Smooth muscle cell (in vitro differentiated cells): ENCODE results near the gene PROCA1. TPM values are rescaled to one million over a fixed set of nuclear protein-coding genes. Genes with fewer than 3 reads are reported as not detected.

Experiments used
- DNase-seq: peaks from one replicate; lab custom pipeline; 2025; ENCODE audit not compliant: unreplicated experiment; lab: John Stamatoyannopoulos, UW
- H2AFZ ChIP-seq: fragments of 200-600 bp; sonication (generic); 2 replicates; pipeline ENCODE4 v1.6.0; 2016; ENCODE audit warnings: antibody characterized with exemption, low read depth, mild to moderate bottlenecking
- H3F3A ChIP-seq: fragments of 200-600 bp; sonication (generic); 2 replicates; pipeline ENCODE4 v1.6.0; 2017; ENCODE audit warnings: antibody characterized with exemption, low read depth
- H3K27ac ChIP-seq: fragments of 200-600 bp; sonication (generic); 2 replicates; pipeline ENCODE4 v1.5.1; 2016; ENCODE audit warnings: low read depth, mild to moderate bottlenecking
- H3K27me3 ChIP-seq: fragments of 200-600 bp; sonication (generic); 2 replicates; pipeline ENCODE4 v1.6.1; 2016; ENCODE audit warnings: low read depth, mild to moderate bottlenecking
- H3K36me3 ChIP-seq: fragments of 200-600 bp; sonication (generic); 2 replicates; pipeline ENCODE4 v1.5.1; 2016; ENCODE audit warnings: low read depth
- H3K4me1 ChIP-seq: fragments of 200-600 bp; sonication (generic); 2 replicates; pipeline ENCODE4 v1.5.1; 2016; ENCODE audit warnings: low read depth
- H3K4me2 ChIP-seq: fragments of 200-600 bp; sonication (generic); 2 replicates; pipeline ENCODE4 v1.6.0; 2016; ENCODE audit warnings: mild to moderate bottlenecking
- H3K4me3 ChIP-seq: fragments of 200-600 bp; sonication (generic); 2 replicates; pipeline ENCODE4 v1.5.1; 2016; ENCODE audit warnings: mild to moderate bottlenecking
- H3K79me2 ChIP-seq: fragments of 200-600 bp; sonication (generic); 2 replicates; pipeline ENCODE4 v1.6.0; 2016; ENCODE audit warnings: low read depth, mild to moderate bottlenecking
- H3K9ac ChIP-seq: fragments of 200-600 bp; sonication (generic); 2 replicates; pipeline ENCODE4 v1.6.0; 2016; ENCODE audit warnings: low read depth
- H3K9me3 ChIP-seq: fragments of 200-600 bp; sonication (generic); replicated peaks from 2 replicates; pipeline ENCODE4 v1.5.1; 2016; ENCODE audit warnings: low read depth
- H4K20me1 ChIP-seq: fragments of 200-600 bp; sonication (generic); 2 replicates; pipeline ENCODE4 v1.6.0; 2016; ENCODE audit warnings: low read depth
- CTCF ChIP-seq: fragments of 200-600 bp; sonication (generic); IDR thresholded peaks from 2 replicates; pipeline ENCODE4 v1.5.1; 2017; ENCODE audit warnings: borderline replicate concordance, mild to moderate bottlenecking, antibody characterized with exemption; ENCODE audit not compliant: insufficient read depth, poor library complexity, severe bottlenecking
- WGBS: methylation state at CpG from one replicate; pipeline ENCODE4 v1.1.7; 2016; ENCODE audit warnings: low lambda C conversion rate; 5-methylcytosine and 5-hydroxymethylcytosine counted together
- polyA plus RNA-seq: library from polyadenylated mRNA; unstranded; fragments of >200 nt; fragmentation: Nextera tagmentation; extraction: Ambion mirVana; gene quantifications from 2 replicates; pipeline ENCODE4 v1.2.1, GENCODE V29; 2016
- total RNA-seq: library from RNA; depleted of rRNA; stranded (reverse); fragments of >200 nt; gene quantifications from 2 replicates; pipeline ENCODE4 v1.2.3, GENCODE V29; 2014

Gene PROCA1
- total and polyA plus RNA-seq, 2 experiments from 2014 or later, result 3.0 TPM

- Histone ChIP-seq H3K4me3 (no peak overlapping the region), H3K27ac (no peak overlapping the region), H3K79me2 (peaks cover 37% of the 10 kb centered on the region), H4K20me1 (peaks cover 87% of the 10 kb centered on the region), H3K36me3 (no peaks in the 10 kb centered on the region), H3K9ac (no peak overlapping the region), H3K4me2 (no peak overlapping the region), H3K4me1 (peaks cover 12% of the 10 kb centered on the region), H3K27me3 (no peaks in the 10 kb centered on the region), H3K9me3 (no peaks in the 10 kb centered on the region), H3F3A (peaks cover 45% of the 10 kb centered on the region), H2AFZ (no peak overlapping the region)
- 91% methylated on average over 18 of the region's 18 CpGs for WGBS
- DNase-seq, result no peak
- TF ChIP-seq CTCF, result no peak
These were observed 37.3 kb upstream of the PROCA1 start for GRCh38 chr17:28748852-28749515.

- Histone ChIP-seq H3K9ac (no peak overlapping the region), H3K9me3 (no peaks in the 10 kb centered on the region), H4K20me1 (peaks cover 82% of the 10 kb centered on the region), H3K27me3 (no peaks in the 10 kb centered on the region), H2AFZ (no peak overlapping the region), H3K27ac (peak overlapping the region; percentile 94), H3F3A (peaks cover 45% of the 10 kb centered on the region), H3K4me1 (peaks cover 12% of the 10 kb centered on the region), H3K36me3 (no peaks in the 10 kb centered on the region), H3K4me2 (no peak overlapping the region), H3K4me3 (no peak overlapping the region), H3K79me2 (peaks cover 38% of the 10 kb centered on the region)
- WGBS, result 96% methylated on average over 18 of the region's 18 CpGs
- no peak for DNase-seq
- no peak for TF ChIP-seq CTCF
These were observed 36.4 kb upstream of the PROCA1 start for GRCh38 chr17:28747801-28748750.

GRCh38 chr17:28747051-28747691 is 35.5 kb upstream of the PROCA1 start:
- Histone ChIP-seq H3K4me1 (peaks cover 16% of the 10 kb centered on the region), H3K27ac (peak overlapping the region; percentile 94), H3K79me2 (peaks cover 38% of the 10 kb centered on the region), H4K20me1 (peaks cover 78% of the 10 kb centered on the region), H2AFZ (no peak overlapping the region), H3K9ac (no peak overlapping the region), H3K4me2 (peak overlapping the region; percentile 89), H3K4me3 (peak overlapping the region; percentile 73), H3K27me3 (no peaks in the 10 kb centered on the region), H3K9me3 (no peaks in the 10 kb centered on the region), H3K36me3 (no peaks in the 10 kb centered on the region), H3F3A (peaks cover 45% of the 10 kb centered on the region)
- no peak for DNase-seq
- WGBS, result 80% methylated on average over 7 of the region's 7 CpGs
- no peak for TF ChIP-seq CTCF
